ENCODE results near the gene CYLD.

DNA sequence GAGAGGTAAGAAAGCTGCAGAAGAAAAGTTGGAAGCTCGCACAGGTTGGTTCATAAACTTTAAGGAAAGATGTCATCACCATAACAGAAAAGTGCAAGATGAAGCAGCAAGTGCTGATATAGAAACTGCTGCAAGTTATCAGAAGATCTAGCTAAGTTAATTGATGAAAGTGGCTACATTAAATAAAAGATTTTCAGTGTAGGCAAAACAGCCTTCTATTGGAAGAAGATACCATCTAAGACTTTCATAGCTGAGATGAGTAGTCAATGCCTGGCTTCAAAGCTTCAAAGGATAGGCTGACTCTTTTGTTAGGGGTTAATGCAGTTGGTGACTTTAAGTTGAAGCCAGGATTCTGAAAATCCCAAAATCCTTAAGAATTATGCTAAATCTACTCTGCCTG is 24.0 kb downstream of the CYLD start:
- no peak for TF ChIP-seq RAD51 (IDR thresholded peaks at IDR 0.05)
- no peak for TF ChIP-seq POLR2A (IDR thresholded peaks at IDR 0.05; ENCODE audit: low read depth, low read length)
- TF ChIP-seq FOXM1 (IDR thresholded peaks at IDR 0.05; ENCODE audit: low read depth, low read length): no peak
- no peak for TF ChIP-seq SUZ12 (IDR thresholded peaks at IDR 0.05; ENCODE audit: unreplicated experiment)
- TF ChIP-seq, protein P1, sequence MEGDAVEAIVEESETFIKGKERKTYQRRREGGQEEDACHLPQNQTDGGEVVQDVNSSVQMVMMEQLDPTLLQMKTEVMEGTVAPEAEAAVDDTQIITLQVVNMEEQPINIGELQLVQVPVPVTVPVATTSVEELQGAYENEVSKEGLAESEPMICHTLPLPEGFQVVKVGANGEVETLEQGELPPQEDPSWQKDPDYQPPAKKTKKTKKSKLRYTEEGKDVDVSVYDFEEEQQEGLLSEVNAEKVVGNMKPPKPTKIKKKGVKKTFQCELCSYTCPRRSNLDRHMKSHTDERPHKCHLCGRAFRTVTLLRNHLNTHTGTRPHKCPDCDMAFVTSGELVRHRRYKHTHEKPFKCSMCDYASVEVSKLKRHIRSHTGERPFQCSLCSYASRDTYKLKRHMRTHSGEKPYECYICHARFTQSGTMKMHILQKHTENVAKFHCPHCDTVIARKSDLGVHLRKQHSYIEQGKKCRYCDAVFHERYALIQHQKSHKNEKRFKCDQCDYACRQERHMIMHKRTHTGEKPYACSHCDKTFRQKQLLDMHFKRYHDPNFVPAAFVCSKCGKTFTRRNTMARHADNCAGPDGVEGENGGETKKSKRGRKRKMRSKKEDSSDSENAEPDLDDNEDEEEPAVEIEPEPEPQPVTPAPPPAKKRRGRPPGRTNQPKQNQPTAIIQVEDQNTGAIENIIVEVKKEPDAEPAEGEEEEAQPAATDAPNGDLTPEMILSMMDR (IDR thresholded peaks at IDR 0.05 in 2 of 3, conservative IDR thresholded peaks at IDR 0.05 in 1 of 3; ENCODE audit: control insufficient read depth in 2 of 3, extremely low read depth in 1 of 3, insufficient read depth in 1 of 3, low read depth in 3 of 3, low read length in 3 of 3): no peak
- no peak for TF ChIP-seq CEBPB (IDR thresholded peaks at IDR 0.05; ENCODE audit: borderline replicate concordance in 1 of 2, low read depth in 2 of 2, low read length in 2 of 2)
- no peak for TF ChIP-seq NFIC (IDR thresholded peaks at IDR 0.05; ENCODE audit: low read depth, low read length)
- no peak for TF ChIP-seq TBL1XR1 (IDR thresholded peaks at IDR 0.05; ENCODE audit: low read depth, low read length)
